HepG2 (cell line): Measurements from ENCODE around the gene VEZF1. TPM values are rescaled to one million over a fixed set of nuclear protein-coding genes. Genes with fewer than 3 reads are reported as not detected.

Experiments used
- BCL3 ChIP-seq: sonication (generic); formaldehyde crosslinking; IDR thresholded peaks from 2 replicates; pipeline ENCODE4 v1.5.1; 2020; ENCODE audit warnings: mild to moderate bottlenecking, missing genetic modification reagents, moderate library complexity
- CCDC6 ChIP-seq: sonication (generic); formaldehyde crosslinking; IDR thresholded peaks from 2 replicates; pipeline ENCODE4 v1.8.1; 2022; ENCODE audit warnings: mild to moderate bottlenecking, missing genetic modification reagents, moderate library complexity
- CERS6 ChIP-seq: sonication (generic); formaldehyde crosslinking; IDR thresholded peaks from 2 replicates; pipeline ENCODE4 v1.5.0; 2020; ENCODE audit warnings: missing genetic modification reagents
- DRAP1 ChIP-seq: IDR thresholded peaks from 2 replicates; pipeline ENCODE4 v1.6.1; 2016; ENCODE audit warnings: missing genetic modification reagents, missing compliant biosample characterization
- GMEB1 ChIP-seq: sonication (generic); formaldehyde crosslinking; IDR thresholded peaks from 2 replicates; pipeline ENCODE4 v1.5.1; 2020; ENCODE audit warnings: missing genetic modification reagents, mild to moderate bottlenecking, borderline replicate concordance
- HIVEP1 ChIP-seq: sonication (generic); formaldehyde crosslinking; IDR thresholded peaks from 2 replicates; pipeline ENCODE4 v1.4.0; 2020; ENCODE audit warnings: mild to moderate bottlenecking, missing genetic modification reagents
- KAT2B ChIP-seq: fragments of 150-350 bp; IDR thresholded peaks from 2 replicates; pipeline ENCODE4 v1.6.1; 2014; ENCODE audit warnings: low read depth, low read length, borderline replicate concordance
- PAWR ChIP-seq: sonication (generic); formaldehyde crosslinking; IDR thresholded peaks from 2 replicates; pipeline ENCODE4 v1.4.0; 2020; ENCODE audit warnings: missing genetic modification reagents, mild to moderate bottlenecking, borderline replicate concordance
- PBX3 ChIP-seq: sonication (generic); formaldehyde crosslinking; IDR thresholded peaks from 2 replicates; pipeline ENCODE4 v1.8.1; 2023; ENCODE audit warnings: missing genetic modification reagents, inconsistent platforms, borderline replicate concordance
- SCMH1 ChIP-seq: sonication (generic); formaldehyde crosslinking; IDR thresholded peaks from 2 replicates; pipeline ENCODE4 v1.9.0; 2021; ENCODE audit warnings: missing genetic modification reagents, mild to moderate bottlenecking, borderline replicate concordance
- STAT5B ChIP-seq: sonication (generic); formaldehyde crosslinking; IDR thresholded peaks from 2 replicates; pipeline ENCODE4 v1.4.0; 2020; ENCODE audit warnings: missing genetic modification reagents
- TERF1 ChIP-seq: sonication (generic); formaldehyde crosslinking; IDR thresholded peaks from 2 replicates; pipeline ENCODE4 v1.8.0; 2022; ENCODE audit warnings: mild to moderate bottlenecking, missing genetic modification reagents, moderate library complexity
- TMF1 ChIP-seq: sonication (generic); formaldehyde crosslinking; IDR thresholded peaks from 2 replicates; pipeline ENCODE4 v1.8.1; 2022; ENCODE audit warnings: low read depth, missing genetic modification reagents
- ZBTB4 ChIP-seq: sonication (generic); formaldehyde crosslinking; IDR thresholded peaks from 2 replicates; pipeline ENCODE4 v1.4.0; 2020; ENCODE audit warnings: missing genetic modification reagents, mild to moderate bottlenecking, borderline replicate concordance
- ZNF205 ChIP-seq: IDR thresholded peaks from 2 replicates; pipeline ENCODE4 v1.6.1; 2018; ENCODE audit warnings: missing biosample characterization, missing genetic modification reagents
- ZNF770 ChIP-seq: sonication (generic); formaldehyde crosslinking; IDR thresholded peaks from 2 replicates; pipeline ENCODE4 v1.5.0; 2020; ENCODE audit warnings: mild to moderate bottlenecking, missing genetic modification reagents
- ZSCAN22 ChIP-seq: sonication (generic); formaldehyde crosslinking; IDR thresholded peaks from 2 replicates; pipeline ENCODE4 v1.4.0; 2020; ENCODE audit warnings: mild to moderate bottlenecking, missing genetic modification reagents
- polyA plus RNA-seq, 8 experiments: library from polyadenylated mRNA; depleted of rRNA in 3 of 8; stranded (reverse) in 7 of 8; unstranded in 1 of 8; fragments of >200 nt; fragmentation: Illumina TruSeq in 4 of 8; extraction: Trizol in 4 of 8; gene quantifications; 2 replicates each; pipeline versions ENCODE4 v1.2.1 to v1.2.3, GENCODE V29; 2011 to 2016; ENCODE audit warnings: low read depth in 4 of 8, missing spikeins in 1 of 8, mixed read lengths in 1 of 8; ENCODE audit not compliant: insufficient read depth in 1 of 8
- total RNA-seq, 5 experiments: library from RNA; depleted of rRNA; stranded (reverse); fragments of >200 nt; fragmentation: Illumina TruSeq; extraction: Trizol; gene quantifications; 2 replicates each; pipeline ENCODE4 v1.2.3, GENCODE V29; 2016; ENCODE audit warnings: low read depth in 1 of 5

Gene VEZF1
- total and polyA plus RNA-seq, 2 of the 13 experiments (the other 11 are each of a cell fraction or from before 2014, with no cell fraction given), result 45.9 to 49.7 TPM

GRCh38 chr17:58006560-58006923 lies 18.5 kb upstream of the VEZF1 start (continued):
- TF ChIP-seq ZSCAN22 (CRISPR knock-in tag), result 0 out of 2 replicates have a peak, but pooled peaks have one; percentile 14
- TF ChIP-seq GMEB1 (CRISPR knock-in tag), result no peak
- TF ChIP-seq CERS6 (CRISPR knock-in tag), result no peak
- TF ChIP-seq STAT5B (CRISPR knock-in tag), result no peak
- TF ChIP-seq CCDC6 (CRISPR knock-in tag), result peak; percentile 58; the same call in 1 of the 2 replicates
- no peak for TF ChIP-seq DRAP1 (CRISPR knock-in tag)
- no peak; the same call in 1 of the 2 replicates for TF ChIP-seq TMF1
- TF ChIP-seq ZNF770 (CRISPR knock-in tag), result 0 out of 2 replicates have a peak, but pooled peaks have one; percentile 10
- no peak for TF ChIP-seq ZBTB4 (CRISPR knock-in tag)
- 0 out of 2 replicates have a peak, but pooled peaks have one; percentile 8 for TF ChIP-seq PBX3
- no peak for TF ChIP-seq TERF1 (CRISPR knock-in tag)
- TF ChIP-seq ZNF205 (CRISPR knock-in tag), result no peak
- no peak for TF ChIP-seq SCMH1 (CRISPR knock-in tag)
- TF ChIP-seq HIVEP1 (CRISPR knock-in tag), result no peak
- TF ChIP-seq PAWR (CRISPR knock-in tag), result no peak; the same call in 1 of the 2 replicates
- no peak for TF ChIP-seq KAT2B
- TF ChIP-seq BCL3, result no peak
